NCI-H1694 (cell line): ENCODE data around the gene OXLD1.

Source experiments
- DNase-seq: peaks from one replicate; lab custom pipeline; 2025; lab: John Stamatoyannopoulos, UW

The OXLD1 gene

DNA sequence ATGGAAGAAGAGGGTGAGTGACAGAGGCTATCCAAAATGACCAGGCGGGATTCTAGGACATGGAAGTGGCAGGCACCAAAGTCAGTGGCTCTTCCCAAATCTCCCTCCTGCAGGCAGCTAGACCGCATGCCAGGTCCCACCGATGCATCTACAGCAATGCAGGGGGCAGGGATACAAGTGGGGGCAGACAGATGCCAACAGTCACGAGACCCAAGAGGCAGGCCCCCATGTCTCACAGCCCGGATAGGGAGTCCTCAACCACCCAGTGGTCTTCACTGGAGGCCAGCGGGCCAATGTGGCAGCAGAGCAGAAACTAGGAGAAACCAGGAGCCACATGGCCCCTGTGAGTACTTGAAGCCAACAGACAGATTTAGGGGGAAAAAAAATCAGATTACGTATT is 49.5 kb downstream of the OXLD1 start:
- DNase-seq: no peak

GRCh38 chr17:81615401-81615930 is 50.9 kb downstream of the OXLD1 start:
- DNase-seq: no peak
